Measurements from ENCODE around the gene PHF14.
A peak's percentile ranks its signal among the peaks of the same experiment; 100 is the strongest.
"Not testable (repeated sequence)": the region's sequence is repeated elsewhere in the genome, so short reads cannot be mapped to it uniquely, and the experiment has no call there.

Gene PHF14

DNA sequence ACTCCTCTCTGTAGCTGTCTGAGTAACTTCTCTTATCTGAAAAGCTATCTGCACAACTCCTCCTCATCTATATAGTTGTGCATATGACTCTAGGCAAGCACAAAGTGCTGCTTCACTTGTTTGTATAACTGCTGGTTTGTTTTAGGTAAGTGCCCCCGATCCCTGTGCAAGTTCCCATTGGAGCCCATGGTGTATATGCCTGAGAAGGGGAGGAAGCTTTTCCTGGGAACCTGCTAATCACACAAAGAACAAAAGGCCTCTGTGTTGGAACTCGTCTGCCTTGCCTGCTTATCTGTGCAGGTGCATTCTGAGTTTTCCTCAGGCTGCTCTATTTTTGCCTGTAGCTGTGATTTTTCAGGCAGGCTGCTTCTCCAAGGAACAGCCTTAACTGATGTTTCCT lies 23.2 kb upstream of the PHF14 start:
- H3K27ac ChIP-seq (ENCODE audit: low read length), result no peak overlapping the region
- WGBS (ENCODE audit: insufficient coverage, insufficient read length), result no CpG with 5 or more reads among the region's 2 CpGs
- no peak for DNase-seq (ENCODE audit: low read depth, low spot score)

DNA sequence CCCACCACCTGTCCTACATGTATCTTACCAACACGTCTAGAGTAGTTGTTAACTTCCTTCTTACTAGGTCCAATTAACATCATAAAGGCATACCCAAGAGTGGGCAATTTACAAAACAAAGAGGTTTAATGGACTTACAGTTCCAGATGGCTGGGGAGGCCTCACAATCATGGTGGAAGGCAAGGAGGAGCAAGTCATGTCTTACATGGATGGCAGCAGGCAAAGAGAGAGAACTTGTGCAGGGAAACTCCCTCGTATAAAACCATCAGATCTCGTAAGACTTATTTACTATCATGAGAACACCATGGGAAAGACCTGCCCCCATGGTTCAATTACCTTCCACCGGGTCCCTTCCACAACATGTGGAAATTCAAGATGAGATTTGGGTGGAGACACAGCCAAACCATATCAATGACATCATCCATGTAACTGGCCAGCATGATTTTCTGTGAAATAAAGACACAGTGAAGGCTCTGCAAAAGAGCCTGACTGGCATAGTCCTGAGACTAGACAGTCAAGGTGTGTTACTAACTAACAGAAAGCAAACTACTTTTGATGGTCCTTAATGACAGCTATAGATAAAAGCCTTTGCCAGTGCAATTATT lies 22.6 kb upstream of the PHF14 start:
- H3K9me3 ChIP-seq (ENCODE audit: control insufficient read depth, insufficient read depth, low read length); H3K4me1 ChIP-seq (ENCODE audit: control insufficient read depth, insufficient read depth, low read length); H3K36me3 ChIP-seq (ENCODE audit: control insufficient read depth, insufficient read depth, low read length); H3K27me3 ChIP-seq (ENCODE audit: control insufficient read depth, insufficient read depth, low read length); DNase-seq (ENCODE audit: low read depth, low spot score); H3K27ac ChIP-seq (ENCODE audit: low read length); H3K4me3 ChIP-seq (ENCODE audit: low read length): not testable (repeated sequence)
- WGBS (ENCODE audit: insufficient coverage, insufficient read length), result no CpG with 5 or more reads among the region's 4 CpGs

More for the DNA sequence above, 23.2 kb upstream of the PHF14 start:
- Histone ChIP-seq H3K4me3 (ENCODE audit: low read length) (no peak overlapping the region), H3K36me3 (ENCODE audit: control insufficient read depth, insufficient read depth, low read length) (no peaks in the 10 kb centered on the region), H3K9me3 (ENCODE audit: control insufficient read depth, insufficient read depth, low read length) (peaks cover 3% of the 10 kb centered on the region), H3K4me1 (ENCODE audit: control insufficient read depth, insufficient read depth, low read length) (no peaks in the 10 kb centered on the region), H3K27me3 (ENCODE audit: control insufficient read depth, insufficient read depth, low read length) (no peaks in the 10 kb centered on the region)

DNA sequence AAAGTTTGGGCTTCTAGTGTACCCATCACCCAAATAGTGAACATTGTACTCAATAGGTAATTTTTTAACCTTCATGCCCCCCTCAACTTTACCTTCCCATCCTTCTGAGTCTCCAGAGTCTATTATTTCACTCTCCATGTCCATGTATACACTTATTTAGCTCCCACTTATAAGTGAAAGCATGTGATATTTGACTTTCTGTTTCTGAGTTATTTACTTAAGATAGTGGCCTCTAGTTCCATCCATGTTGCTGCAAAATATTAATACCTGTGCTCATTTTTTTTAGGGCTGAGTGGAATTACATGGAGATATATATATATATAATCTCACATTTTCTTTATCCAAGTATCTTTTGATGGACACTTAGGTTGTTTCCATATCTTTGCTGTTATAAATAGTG lies 21.1 kb upstream of the PHF14 start:
- no peaks in the 10 kb centered on the region for H3K36me3 ChIP-seq (ENCODE audit: control insufficient read depth, insufficient read depth, low read length)
- H3K4me3 ChIP-seq (ENCODE audit: low read length), result no peak overlapping the region
- peaks cover 3% of the 10 kb centered on the region for H3K9me3 ChIP-seq (ENCODE audit: control insufficient read depth, insufficient read depth, low read length)
- no peaks in the 10 kb centered on the region for H3K4me1 ChIP-seq (ENCODE audit: control insufficient read depth, insufficient read depth, low read length)
- H3K27ac ChIP-seq (ENCODE audit: low read length), result no peak overlapping the region
- no peak for DNase-seq (ENCODE audit: low read depth, low spot score)
- H3K27me3 ChIP-seq (ENCODE audit: control insufficient read depth, insufficient read depth, low read length), result no peaks in the 10 kb centered on the region

DNA sequence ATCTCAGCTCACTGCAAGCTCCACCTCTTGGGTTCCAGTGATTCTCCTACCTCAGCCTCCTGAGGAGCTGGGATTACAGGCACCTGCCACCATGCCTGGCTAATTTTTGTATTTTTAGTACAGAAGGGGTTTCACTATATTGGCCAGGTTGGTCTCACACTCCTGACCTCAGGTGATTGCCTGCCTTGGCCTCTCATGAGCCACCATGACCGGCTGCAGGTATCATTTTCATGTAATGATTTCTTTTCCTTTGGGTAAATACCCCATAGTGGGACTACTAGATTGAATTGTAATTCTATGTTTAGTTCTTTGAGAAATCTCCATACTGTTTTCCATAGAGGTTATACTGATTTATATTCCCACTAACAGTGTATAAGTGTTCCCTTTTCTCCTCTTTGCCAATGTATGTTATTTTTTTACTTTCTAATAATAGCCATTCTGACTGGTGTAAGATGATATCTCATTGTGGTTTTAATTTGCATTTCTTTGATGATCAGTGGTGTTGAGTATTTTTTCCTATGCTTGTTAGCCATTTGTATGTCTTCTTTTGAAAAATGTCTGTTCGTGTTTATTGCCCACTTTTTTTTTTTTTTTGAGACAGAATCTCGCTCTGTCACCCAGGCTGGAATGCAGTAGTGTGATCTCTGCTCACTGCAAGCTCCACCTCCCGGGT lies 20.5 kb upstream of the PHF14 start:
- not testable (repeated sequence) for DNase-seq (ENCODE audit: low read depth, low spot score); H3K9me3 ChIP-seq (ENCODE audit: control insufficient read depth, insufficient read depth, low read length); H3K4me1 ChIP-seq (ENCODE audit: control insufficient read depth, insufficient read depth, low read length); H3K36me3 ChIP-seq (ENCODE audit: control insufficient read depth, insufficient read depth, low read length); H3K27ac ChIP-seq (ENCODE audit: low read length); H3K4me3 ChIP-seq (ENCODE audit: low read length); H3K27me3 ChIP-seq (ENCODE audit: control insufficient read depth, insufficient read depth, low read length)
- no CpG with 5 or more reads among the region's 4 CpGs for WGBS (ENCODE audit: insufficient coverage, insufficient read length)

DNA sequence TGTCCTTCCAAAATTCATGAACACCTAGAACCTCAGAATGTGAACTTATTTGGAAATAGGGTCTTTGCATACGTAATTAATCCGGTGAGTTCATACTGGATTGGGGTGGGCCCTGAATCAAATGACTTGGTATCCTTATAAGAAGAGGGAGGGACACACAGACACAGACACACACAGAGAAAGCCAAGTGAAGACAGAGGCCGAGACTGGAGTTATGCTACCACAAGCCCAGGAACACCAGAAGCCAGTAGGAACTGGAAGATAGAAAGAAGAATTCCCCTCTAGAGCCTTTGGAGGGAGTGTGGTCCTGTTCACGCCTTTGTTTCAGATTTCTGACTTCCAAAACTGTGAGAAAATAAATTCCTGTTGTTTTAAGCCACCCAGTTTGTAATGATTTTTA lies 17.1 kb upstream of the PHF14 start:
- H3K27me3 ChIP-seq (ENCODE audit: control insufficient read depth, insufficient read depth, low read length), result no peaks in the 10 kb centered on the region
- H3K27ac ChIP-seq (ENCODE audit: low read length), result no peak overlapping the region
- no peaks in the 10 kb centered on the region for H3K36me3 ChIP-seq (ENCODE audit: control insufficient read depth, insufficient read depth, low read length)
- DNase-seq (ENCODE audit: low read depth, low spot score), result no peak
- no peak overlapping the region for H3K4me3 ChIP-seq (ENCODE audit: low read length)
- no CpG with 5 or more reads among the region's 4 CpGs for WGBS (ENCODE audit: insufficient coverage, insufficient read length)
- no peaks in the 10 kb centered on the region for H3K4me1 ChIP-seq (ENCODE audit: control insufficient read depth, insufficient read depth, low read length)
- H3K9me3 ChIP-seq (ENCODE audit: control insufficient read depth, insufficient read depth, low read length), result no peaks in the 10 kb centered on the region; the same call in 1 of the 2 replicates

DNA sequence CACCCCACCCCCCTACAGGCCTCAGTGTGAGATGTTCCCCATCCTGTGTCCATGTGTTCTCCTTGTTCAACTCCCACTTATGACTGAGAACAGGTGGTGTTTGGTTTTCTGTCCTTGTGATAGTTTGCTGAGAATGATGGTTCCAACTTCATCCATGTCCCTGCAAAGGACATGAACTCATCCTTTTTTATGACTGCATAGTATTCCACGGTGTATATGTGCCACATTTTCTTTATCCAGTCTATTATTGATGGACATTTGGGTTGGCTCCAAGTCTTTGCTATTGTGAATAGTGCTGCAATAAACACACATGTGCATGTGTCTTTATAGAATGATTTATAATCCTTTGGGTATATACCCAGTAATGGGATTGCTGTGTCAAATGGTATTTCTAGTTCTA lies 13.4 kb upstream of the PHF14 start:
- WGBS (ENCODE audit: insufficient coverage, insufficient read length), result no CpG with 5 or more reads among the region's 1 CpG
- H3K27ac ChIP-seq (ENCODE audit: low read length), result not testable (repeated sequence)

DNA sequence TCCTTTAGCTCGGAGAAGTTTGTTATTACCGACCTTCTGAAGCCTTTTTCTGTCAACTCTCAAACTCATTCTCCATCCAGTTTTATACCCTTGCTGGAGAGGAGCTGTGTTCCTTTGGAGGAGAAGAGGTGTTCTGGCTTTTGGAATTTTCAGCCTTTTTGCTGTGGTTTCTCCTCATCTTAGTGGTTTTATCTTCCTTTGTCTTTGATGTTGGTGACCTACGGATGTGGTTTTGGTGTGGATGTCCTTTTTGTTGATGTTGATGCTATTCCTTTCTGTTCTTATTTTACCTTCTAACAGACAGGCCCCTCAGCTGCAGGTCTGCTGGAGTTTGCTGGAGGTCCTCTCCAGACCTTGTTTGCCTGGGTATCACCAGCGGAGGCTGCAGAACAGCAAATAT lies 8.7 kb upstream of the PHF14 start:
- no CpG with 5 or more reads among the region's 4 CpGs for WGBS (ENCODE audit: insufficient coverage, insufficient read length)
- not testable (repeated sequence) for H3K27me3 ChIP-seq (ENCODE audit: control insufficient read depth, insufficient read depth, low read length); H3K4me3 ChIP-seq (ENCODE audit: low read length)

More for the DNA sequence above, 13.4 kb upstream of the PHF14 start:
- H3K27me3 ChIP-seq (ENCODE audit: control insufficient read depth, insufficient read depth, low read length); H3K36me3 ChIP-seq (ENCODE audit: control insufficient read depth, insufficient read depth, low read length); H3K4me1 ChIP-seq (ENCODE audit: control insufficient read depth, insufficient read depth, low read length); DNase-seq (ENCODE audit: low read depth, low spot score); H3K4me3 ChIP-seq (ENCODE audit: low read length); H3K9me3 ChIP-seq (ENCODE audit: control insufficient read depth, insufficient read depth, low read length): not testable (repeated sequence)

DNA sequence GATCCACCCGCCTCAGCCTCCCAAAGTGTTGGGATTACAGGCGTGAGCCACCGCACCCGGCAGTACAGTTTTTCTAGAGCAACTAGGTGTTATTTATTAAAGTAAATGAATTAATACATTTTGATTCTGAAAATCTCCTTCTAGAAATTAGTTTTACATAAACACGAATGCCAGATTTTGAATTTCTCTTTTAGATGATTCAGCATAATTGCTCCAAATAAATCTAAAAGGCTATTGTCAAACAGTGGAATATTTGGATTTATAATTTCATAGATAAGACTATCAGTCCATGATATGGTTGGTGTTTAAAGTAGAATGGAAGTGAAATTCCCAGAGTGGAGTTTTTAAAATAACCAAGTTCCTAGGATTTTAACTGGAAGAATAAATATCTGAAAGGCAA lies 1.5 kb upstream of the PHF14 start:
- no peaks in the 10 kb centered on the region for H3K9me3 ChIP-seq (ENCODE audit: control insufficient read depth, insufficient read depth, low read length)
- no peaks in the 10 kb centered on the region for H3K4me1 ChIP-seq (ENCODE audit: control insufficient read depth, insufficient read depth, low read length)
- H3K27ac ChIP-seq (ENCODE audit: low read length), result no peak overlapping the region
- no peak overlapping the region for H3K4me3 ChIP-seq (ENCODE audit: low read length)
- H3K27me3 ChIP-seq (ENCODE audit: control insufficient read depth, insufficient read depth, low read length), result no peaks in the 10 kb centered on the region
- H3K36me3 ChIP-seq (ENCODE audit: control insufficient read depth, insufficient read depth, low read length), result no peaks in the 10 kb centered on the region
- WGBS (ENCODE audit: insufficient coverage, insufficient read length), result no CpG with 5 or more reads among the region's 5 CpGs
- DNase-seq (ENCODE audit: low read depth, low spot score), result no peak

More for the DNA sequence above, 8.7 kb upstream of the PHF14 start:
- H3K27ac ChIP-seq (ENCODE audit: low read length); H3K36me3 ChIP-seq (ENCODE audit: control insufficient read depth, insufficient read depth, low read length); H3K4me1 ChIP-seq (ENCODE audit: control insufficient read depth, insufficient read depth, low read length); DNase-seq (ENCODE audit: low read depth, low spot score); H3K9me3 ChIP-seq (ENCODE audit: control insufficient read depth, insufficient read depth, low read length): not testable (repeated sequence)

DNA sequence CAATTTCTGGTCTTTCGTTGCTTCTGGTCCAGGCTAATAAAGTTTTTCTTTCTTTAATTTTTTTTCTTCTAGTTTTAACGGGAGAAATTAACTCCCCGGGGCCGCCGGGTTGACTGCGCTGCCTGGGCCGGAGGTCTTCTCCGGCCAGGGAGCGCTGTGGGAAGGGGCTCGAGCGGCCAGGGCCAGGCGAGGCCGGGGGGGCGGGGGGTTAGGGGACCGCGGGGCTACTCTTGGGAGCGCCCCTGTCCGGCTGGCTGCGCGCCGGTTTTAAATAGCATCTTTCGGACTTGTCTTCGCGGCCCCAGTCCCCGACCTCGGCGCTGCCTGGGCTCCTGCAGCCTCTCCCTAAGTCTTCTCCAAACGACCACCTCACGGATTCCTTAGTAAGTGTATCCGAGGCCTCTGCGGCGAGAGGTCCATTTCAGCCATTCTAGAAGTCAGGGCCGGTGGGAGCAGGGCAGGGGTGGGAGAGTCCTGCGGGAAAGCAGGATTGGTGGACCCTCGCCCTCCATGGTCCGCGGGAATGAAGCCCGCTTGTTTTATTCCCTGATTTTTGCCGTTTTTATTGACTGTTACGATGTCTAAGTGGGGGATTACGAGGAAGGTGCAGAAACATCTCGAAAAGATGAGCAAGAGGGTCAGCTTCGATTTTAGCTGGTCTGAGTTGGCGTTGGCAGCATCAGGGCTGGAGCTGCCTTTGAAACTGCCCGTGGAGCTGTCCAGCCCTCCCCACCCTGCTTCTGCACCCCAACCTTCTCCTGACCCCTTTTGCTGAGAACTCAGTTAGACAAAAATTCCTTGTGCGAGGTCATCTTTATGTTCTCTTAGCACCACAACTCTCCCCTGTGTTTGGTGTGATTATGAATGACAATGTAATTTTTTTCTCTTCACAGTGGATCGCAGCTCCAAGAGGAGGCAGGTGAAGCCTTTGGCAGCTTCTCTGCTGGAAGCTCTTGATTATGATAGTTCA lies 555 bp downstream of the PHF14 start:
- no peaks in the 10 kb centered on the region for H3K9me3 ChIP-seq (ENCODE audit: control insufficient read depth, insufficient read depth, low read length)
- WGBS (ENCODE audit: insufficient coverage, insufficient read length), result no CpG with 5 or more reads among the region's 47 CpGs
- H3K4me1 ChIP-seq (ENCODE audit: control insufficient read depth, insufficient read depth, low read length), result no peaks in the 10 kb centered on the region
- no peak for DNase-seq (ENCODE audit: low read depth, low spot score)
- no peak overlapping the region for H3K27ac ChIP-seq (ENCODE audit: low read length)
- H3K27me3 ChIP-seq (ENCODE audit: control insufficient read depth, insufficient read depth, low read length), result no peaks in the 10 kb centered on the region
- no peaks in the 10 kb centered on the region for H3K36me3 ChIP-seq (ENCODE audit: control insufficient read depth, insufficient read depth, low read length)
- peak overlapping the region; percentile 57; the same call in 1 of the 2 replicates for H3K4me3 ChIP-seq (ENCODE audit: low read length)

DNA sequence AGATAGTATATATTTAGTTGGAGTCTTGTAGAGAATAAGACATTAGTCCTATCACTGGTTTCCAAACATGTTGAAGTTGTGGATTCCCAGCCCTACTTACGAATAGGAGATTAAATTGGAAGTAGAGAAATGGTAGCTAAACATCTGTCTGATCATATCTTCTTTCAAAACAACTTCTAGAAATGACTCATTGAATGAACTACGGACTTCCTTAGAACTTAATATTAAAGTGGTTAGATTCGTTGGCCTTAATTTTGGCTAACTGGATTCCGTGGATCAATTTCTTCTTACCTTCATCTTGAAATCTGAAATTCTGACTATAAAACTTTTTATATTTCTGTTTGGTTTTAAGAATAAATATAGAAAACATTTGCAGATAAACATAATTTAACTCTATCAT lies 3.4 kb downstream of the PHF14 start:
- Histone ChIP-seq H3K27me3 (ENCODE audit: control insufficient read depth, insufficient read depth, low read length) (no peaks in the 10 kb centered on the region), H3K4me1 (ENCODE audit: control insufficient read depth, insufficient read depth, low read length) (no peaks in the 10 kb centered on the region), H3K36me3 (ENCODE audit: control insufficient read depth, insufficient read depth, low read length) (no peaks in the 10 kb centered on the region), H3K4me3 (ENCODE audit: low read length) (no peak overlapping the region), H3K9me3 (ENCODE audit: control insufficient read depth, insufficient read depth, low read length) (no peaks in the 10 kb centered on the region), H3K27ac (ENCODE audit: low read length) (no peak overlapping the region)
- DNase-seq (ENCODE audit: low read depth, low spot score), result no peak
- no CpG with 5 or more reads among the region's 4 CpGs for WGBS (ENCODE audit: insufficient coverage, insufficient read length)
